K562 (cell line): ENCODE measurements around the gene ATP13A1. TPM values are rescaled to one million over a fixed set of nuclear protein-coding genes. Genes with fewer than 3 reads are reported as not detected.

Experiments
- ESRRA ChIP-seq: fragments of 450-650 bp; IDR thresholded peaks from 2 replicates; pipeline ENCODE4 v1.6.1; 2014; ENCODE audit warnings: low read depth, mild to moderate bottlenecking, moderate library complexity, borderline replicate concordance
- KLF1 ChIP-seq: fragments of 450-650 bp; IDR thresholded peaks from 2 replicates; pipeline ENCODE4 v1.6.1; 2016; ENCODE audit warnings: missing genetic modification characterization, missing compliant biosample characterization
- MTF1 ChIP-seq: fragments of 250-450 bp; sonication (Bioruptor Pico); IDR thresholded peaks from 2 replicates; pipeline ENCODE4 v1.9.0; 2021; ENCODE audit warnings: moderate library complexity, mild to moderate bottlenecking, inconsistent platforms, borderline replicate concordance
- MXI1 ChIP-seq: IDR thresholded peaks from 2 replicates; pipeline ENCODE4 v1.6.1; 2011; ENCODE audit warnings: low read depth, mild to moderate bottlenecking, improper control_type of control experiment, low read length
- PURB ChIP-seq: sonication (generic); formaldehyde crosslinking; IDR thresholded peaks from 2 replicates; pipeline ENCODE4 v1.9.0; 2021; ENCODE audit warnings: low read depth, mild to moderate bottlenecking, missing genetic modification reagents
- SIN3A ChIP-seq, 2 experiments: fragments of 150-350 bp in 1 of 2; IDR thresholded peaks; 2 replicates each; pipeline ENCODE4 v1.6.1; 2011 to 2016; ENCODE audit warnings: borderline replicate concordance in 2 of 2, low read depth in 2 of 2, low read length in 2 of 2, mild to moderate bottlenecking in 2 of 2, moderate library complexity in 2 of 2; ENCODE audit not compliant: control insufficient read depth in 1 of 2
- SPI1 ChIP-seq: IDR thresholded peaks from 2 replicates; pipeline ENCODE4 v1.6.1; 2011; ENCODE audit warnings: low read depth, low read length, control low read depth, borderline replicate concordance
- U2AF2 ChIP-seq: fragments of 200-400 bp; formaldehyde crosslinking; optimal IDR thresholded peaks from 2 replicates; pipeline ENCODE3; 2017; ENCODE audit warnings: low read depth, mild to moderate bottlenecking, low read length
- polyA plus RNA-seq, 8 experiments: library from polyadenylated mRNA; depleted of rRNA in 4 of 8; stranded (reverse) in 5 of 8; unstranded in 3 of 8; fragments of >200 nt; fragmentation: Nextera tagmentation in 2 of 8; fragmentation: Illumina TruSeq in 1 of 8; extraction: Ambion mirVana in 2 of 8; extraction: Trizol in 1 of 8; gene quantifications; 2 replicates each; pipeline versions ENCODE4 v1.2.1 to v1.2.3, GENCODE V29; 2011 to 2014; ENCODE audit warnings: inconsistent platforms in 1 of 8, missing spikeins in 1 of 8
- total RNA-seq, 7 experiments: library from RNA; depleted of rRNA in 6 of 7; stranded (reverse); fragments of >200 nt in 6 of 7; fragmentation: Illumina TruSeq in 2 of 7; extraction: Trizol in 2 of 7; gene quantifications; 2 replicates each; pipeline versions ENCODE4 v1.2.1 to v1.2.3, GENCODE V29; 2011 to 2021; ENCODE audit warnings: low replicate concordance in 1 of 7
- TF ChIP-seq, protein P1 (sequence below): sonication (generic); formaldehyde crosslinking; IDR thresholded peaks from 2 replicates; pipeline ENCODE4 v1.8.0; 2023; ENCODE audit warnings: mild to moderate bottlenecking, missing genetic modification reagents
- TF ChIP-seq, protein P2 (sequence below): fragments of 450-650 bp; IDR thresholded peaks from 2 replicates; pipeline ENCODE4 v1.6.1; 2016; ENCODE audit warnings: mild to moderate bottlenecking, moderate library complexity

Gene ATP13A1
- total and polyA plus RNA-seq, 9 of the 15 experiments (the other 6 are each of a cell fraction or from before 2014, with no cell fraction given): 0.90 to 83.8 (median 23.1) TPM

DNA sequence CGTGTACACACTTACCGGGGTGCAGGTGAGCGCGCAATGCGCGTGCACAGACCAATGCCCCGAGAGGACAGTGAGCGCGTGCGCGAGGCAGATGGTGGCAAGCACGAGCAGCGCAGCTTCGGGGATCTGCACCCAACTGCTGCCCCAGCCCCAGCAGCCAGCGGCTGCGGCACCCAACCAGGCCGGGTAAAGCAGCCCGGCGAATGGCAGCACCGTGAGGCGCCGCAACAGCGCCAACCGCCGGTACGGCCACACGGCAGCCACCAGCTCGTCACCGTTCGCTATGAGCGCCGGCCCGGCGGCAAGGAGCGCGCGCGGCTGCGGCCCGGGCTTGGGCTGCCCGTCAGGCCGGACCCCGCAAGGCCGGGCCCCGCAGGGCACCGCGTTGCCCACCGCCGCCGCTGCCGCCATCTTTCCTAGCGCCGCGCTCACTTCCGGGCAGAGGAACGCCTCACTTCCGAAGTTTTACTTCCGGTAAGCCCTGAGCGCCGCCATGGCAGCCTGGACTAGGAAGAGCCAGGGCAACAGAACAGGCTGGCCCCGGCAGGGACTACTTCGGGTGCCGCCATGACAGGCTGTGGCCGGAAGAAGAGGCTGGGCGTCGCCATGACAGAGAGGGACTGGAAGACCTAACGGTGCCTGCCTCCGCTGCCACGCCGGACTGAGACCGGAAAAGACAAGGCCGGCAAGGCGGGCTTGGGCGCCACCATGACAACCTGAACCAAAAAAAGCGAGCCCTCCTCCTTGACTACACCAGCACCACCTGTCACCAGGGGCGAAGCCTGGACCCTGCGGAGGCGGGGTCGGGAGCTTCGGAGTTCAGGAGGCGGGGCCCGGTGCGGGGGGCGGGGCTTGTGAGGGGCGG, at the start of gene ATP13A1 (continued):
- TF ChIP-seq, protein P1, sequence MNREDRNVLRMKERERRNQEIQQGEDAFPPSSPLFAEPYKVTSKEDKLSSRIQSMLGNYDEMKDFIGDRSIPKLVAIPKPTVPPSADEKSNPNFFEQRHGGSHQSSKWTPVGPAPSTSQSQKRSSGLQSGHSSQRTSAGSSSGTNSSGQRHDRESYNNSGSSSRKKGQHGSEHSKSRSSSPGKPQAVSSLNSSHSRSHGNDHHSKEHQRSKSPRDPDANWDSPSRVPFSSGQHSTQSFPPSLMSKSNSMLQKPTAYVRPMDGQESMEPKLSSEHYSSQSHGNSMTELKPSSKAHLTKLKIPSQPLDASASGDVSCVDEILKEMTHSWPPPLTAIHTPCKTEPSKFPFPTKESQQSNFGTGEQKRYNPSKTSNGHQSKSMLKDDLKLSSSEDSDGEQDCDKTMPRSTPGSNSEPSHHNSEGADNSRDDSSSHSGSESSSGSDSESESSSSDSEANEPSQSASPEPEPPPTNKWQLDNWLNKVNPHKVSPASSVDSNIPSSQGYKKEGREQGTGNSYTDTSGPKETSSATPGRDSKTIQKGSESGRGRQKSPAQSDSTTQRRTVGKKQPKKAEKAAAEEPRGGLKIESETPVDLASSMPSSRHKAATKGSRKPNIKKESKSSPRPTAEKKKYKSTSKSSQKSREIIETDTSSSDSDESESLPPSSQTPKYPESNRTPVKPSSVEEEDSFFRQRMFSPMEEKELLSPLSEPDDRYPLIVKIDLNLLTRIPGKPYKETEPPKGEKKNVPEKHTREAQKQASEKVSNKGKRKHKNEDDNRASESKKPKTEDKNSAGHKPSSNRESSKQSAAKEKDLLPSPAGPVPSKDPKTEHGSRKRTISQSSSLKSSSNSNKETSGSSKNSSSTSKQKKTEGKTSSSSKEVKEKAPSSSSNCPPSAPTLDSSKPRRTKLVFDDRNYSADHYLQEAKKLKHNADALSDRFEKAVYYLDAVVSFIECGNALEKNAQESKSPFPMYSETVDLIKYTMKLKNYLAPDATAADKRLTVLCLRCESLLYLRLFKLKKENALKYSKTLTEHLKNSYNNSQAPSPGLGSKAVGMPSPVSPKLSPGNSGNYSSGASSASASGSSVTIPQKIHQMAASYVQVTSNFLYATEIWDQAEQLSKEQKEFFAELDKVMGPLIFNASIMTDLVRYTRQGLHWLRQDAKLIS (CRISPR knock-in tag): 0 out of 2 replicates have a peak, but pooled peaks have one; percentile 16
- TF ChIP-seq MTF1 (no peak), SPI1 (peak; percentile 45; the same call in 1 of the 2 replicates), KLF1 (tag) (peak; percentile 79; the same call in 1 of the 2 replicates), MXI1 (peak; percentile 74), U2AF2 (no peak), PURB (CRISPR knock-in tag) (no peak), ESRRA (0 out of 2 replicates have a peak, but pooled peaks have one; percentile 32), SIN3A (IDR thresholded peaks at IDR 0.05; ENCODE audit: borderline replicate concordance in 2 of 2, control insufficient read depth in 1 of 2, low read depth in 2 of 2, low read length in 2 of 2) (peak in 1 of 2 experiments; percentile 44; a peak in 1 of 4 replicates)
- TF ChIP-seq, protein P2, sequence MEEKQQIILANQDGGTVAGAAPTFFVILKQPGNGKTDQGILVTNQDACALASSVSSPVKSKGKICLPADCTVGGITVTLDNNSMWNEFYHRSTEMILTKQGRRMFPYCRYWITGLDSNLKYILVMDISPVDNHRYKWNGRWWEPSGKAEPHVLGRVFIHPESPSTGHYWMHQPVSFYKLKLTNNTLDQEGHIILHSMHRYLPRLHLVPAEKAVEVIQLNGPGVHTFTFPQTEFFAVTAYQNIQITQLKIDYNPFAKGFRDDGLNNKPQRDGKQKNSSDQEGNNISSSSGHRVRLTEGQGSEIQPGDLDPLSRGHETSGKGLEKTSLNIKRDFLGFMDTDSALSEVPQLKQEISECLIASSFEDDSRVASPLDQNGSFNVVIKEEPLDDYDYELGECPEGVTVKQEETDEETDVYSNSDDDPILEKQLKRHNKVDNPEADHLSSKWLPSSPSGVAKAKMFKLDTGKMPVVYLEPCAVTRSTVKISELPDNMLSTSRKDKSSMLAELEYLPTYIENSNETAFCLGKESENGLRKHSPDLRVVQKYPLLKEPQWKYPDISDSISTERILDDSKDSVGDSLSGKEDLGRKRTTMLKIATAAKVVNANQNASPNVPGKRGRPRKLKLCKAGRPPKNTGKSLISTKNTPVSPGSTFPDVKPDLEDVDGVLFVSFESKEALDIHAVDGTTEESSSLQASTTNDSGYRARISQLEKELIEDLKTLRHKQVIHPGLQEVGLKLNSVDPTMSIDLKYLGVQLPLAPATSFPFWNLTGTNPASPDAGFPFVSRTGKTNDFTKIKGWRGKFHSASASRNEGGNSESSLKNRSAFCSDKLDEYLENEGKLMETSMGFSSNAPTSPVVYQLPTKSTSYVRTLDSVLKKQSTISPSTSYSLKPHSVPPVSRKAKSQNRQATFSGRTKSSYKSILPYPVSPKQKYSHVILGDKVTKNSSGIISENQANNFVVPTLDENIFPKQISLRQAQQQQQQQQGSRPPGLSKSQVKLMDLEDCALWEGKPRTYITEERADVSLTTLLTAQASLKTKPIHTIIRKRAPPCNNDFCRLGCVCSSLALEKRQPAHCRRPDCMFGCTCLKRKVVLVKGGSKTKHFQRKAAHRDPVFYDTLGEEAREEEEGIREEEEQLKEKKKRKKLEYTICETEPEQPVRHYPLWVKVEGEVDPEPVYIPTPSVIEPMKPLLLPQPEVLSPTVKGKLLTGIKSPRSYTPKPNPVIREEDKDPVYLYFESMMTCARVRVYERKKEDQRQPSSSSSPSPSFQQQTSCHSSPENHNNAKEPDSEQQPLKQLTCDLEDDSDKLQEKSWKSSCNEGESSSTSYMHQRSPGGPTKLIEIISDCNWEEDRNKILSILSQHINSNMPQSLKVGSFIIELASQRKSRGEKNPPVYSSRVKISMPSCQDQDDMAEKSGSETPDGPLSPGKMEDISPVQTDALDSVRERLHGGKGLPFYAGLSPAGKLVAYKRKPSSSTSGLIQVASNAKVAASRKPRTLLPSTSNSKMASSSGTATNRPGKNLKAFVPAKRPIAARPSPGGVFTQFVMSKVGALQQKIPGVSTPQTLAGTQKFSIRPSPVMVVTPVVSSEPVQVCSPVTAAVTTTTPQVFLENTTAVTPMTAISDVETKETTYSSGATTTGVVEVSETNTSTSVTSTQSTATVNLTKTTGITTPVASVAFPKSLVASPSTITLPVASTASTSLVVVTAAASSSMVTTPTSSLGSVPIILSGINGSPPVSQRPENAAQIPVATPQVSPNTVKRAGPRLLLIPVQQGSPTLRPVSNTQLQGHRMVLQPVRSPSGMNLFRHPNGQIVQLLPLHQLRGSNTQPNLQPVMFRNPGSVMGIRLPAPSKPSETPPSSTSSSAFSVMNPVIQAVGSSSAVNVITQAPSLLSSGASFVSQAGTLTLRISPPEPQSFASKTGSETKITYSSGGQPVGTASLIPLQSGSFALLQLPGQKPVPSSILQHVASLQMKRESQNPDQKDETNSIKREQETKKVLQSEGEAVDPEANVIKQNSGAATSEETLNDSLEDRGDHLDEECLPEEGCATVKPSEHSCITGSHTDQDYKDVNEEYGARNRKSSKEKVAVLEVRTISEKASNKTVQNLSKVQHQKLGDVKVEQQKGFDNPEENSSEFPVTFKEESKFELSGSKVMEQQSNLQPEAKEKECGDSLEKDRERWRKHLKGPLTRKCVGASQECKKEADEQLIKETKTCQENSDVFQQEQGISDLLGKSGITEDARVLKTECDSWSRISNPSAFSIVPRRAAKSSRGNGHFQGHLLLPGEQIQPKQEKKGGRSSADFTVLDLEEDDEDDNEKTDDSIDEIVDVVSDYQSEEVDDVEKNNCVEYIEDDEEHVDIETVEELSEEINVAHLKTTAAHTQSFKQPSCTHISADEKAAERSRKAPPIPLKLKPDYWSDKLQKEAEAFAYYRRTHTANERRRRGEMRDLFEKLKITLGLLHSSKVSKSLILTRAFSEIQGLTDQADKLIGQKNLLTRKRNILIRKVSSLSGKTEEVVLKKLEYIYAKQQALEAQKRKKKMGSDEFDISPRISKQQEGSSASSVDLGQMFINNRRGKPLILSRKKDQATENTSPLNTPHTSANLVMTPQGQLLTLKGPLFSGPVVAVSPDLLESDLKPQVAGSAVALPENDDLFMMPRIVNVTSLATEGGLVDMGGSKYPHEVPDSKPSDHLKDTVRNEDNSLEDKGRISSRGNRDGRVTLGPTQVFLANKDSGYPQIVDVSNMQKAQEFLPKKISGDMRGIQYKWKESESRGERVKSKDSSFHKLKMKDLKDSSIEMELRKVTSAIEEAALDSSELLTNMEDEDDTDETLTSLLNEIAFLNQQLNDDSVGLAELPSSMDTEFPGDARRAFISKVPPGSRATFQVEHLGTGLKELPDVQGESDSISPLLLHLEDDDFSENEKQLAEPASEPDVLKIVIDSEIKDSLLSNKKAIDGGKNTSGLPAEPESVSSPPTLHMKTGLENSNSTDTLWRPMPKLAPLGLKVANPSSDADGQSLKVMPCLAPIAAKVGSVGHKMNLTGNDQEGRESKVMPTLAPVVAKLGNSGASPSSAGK: peak; percentile 60
